Right ventricle myocardium inferior (tissue), 1 donor: ENCODE measurements around the gene TFF1. TPM values are rescaled to one million over a fixed set of nuclear protein-coding genes. Genes with fewer than 3 reads are reported as not detected.

Experiments
- ATAC-seq: fragments of 200-7000 bp; cut with Tn5 transposase; one replicate; pipeline ENCODE4 v1.9.1; 2020; ENCODE audit warnings: mild to moderate bottlenecking, moderate library complexity
- DNase-seq: peaks from one replicate; pipeline ENCODE4 v3.0.0; 2021; ENCODE audit errors: missing footprints
- intact Hi-C: fragments of 100-400 bp; cut with DNase I; formaldehyde crosslinking; loops from one replicate; pipeline ENCODE4 v1.11.0; 2022
- total RNA-seq: library from RNA; stranded (reverse); fragmentation: NEBNext Ultra II Directional; extraction: Animal tissue kit (Norgen Biotek cat#: 25700); gene quantifications from one replicate; pipeline ENCODE4 v1.2.1, GENCODE V29; 2021
- donor health status: DM: no; HTN: yes; CAD: no; lungs with severe emphysema.

TFF1 gene
- total RNA-seq, 1 donor from 2014 or later = not detected

DNA sequence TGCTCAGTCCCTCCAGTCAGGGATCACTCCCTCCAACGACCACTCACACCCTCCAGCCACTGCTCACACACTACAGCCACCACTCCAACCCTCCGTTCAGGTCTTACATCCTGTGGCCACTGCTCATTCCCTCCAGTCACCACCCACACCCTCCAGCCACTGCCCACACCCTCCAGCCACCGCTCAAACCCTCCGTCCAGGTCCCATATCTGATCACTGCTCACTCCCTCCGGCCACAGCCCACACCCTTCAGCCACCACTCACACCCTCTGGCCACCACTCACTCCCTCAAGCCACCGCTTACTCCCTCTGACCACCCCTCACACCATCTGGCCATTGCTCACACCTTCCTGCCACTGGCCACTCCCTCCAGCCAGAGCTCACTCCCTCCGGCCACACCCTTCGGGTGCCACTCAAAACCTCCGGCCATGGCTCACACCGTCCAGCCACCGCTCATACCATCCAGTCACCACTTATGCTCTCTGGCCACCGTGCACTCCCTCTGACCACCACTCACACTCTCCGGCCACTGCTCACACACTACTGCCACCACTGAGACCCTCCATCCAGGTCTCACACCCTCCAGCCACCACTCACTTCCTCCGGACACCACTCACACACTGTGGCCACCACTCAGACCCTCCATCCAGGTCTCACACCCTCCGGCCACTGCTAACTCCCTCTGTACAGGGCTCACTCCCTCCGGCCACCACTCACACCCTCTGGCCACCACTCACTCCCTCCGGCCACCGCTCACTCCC is 4.7 kb upstream of the TFF1 start:
- DNase-seq (no peak), ATAC-seq (no peak)
- intact Hi-C loops = no loop called here

- intact Hi-C loops = no loop called here
- DNase-seq = no peak
- ATAC-seq = no peak
Observed at GRCh38 chr21:42369821-42370220, 3.5 kb upstream of the TFF1 start.

GRCh38 chr21:42367367-42368165 is 1.2 kb upstream of the TFF1 start:
- ATAC-seq = no peak
- intact Hi-C loops = no loop called here
- no peak for DNase-seq

GRCh38 chr21:42365770-42366169 is 565 bp downstream of the TFF1 start:
- no peak for DNase-seq
- intact Hi-C loops = no loop called here
- ATAC-seq = no peak

DNA sequence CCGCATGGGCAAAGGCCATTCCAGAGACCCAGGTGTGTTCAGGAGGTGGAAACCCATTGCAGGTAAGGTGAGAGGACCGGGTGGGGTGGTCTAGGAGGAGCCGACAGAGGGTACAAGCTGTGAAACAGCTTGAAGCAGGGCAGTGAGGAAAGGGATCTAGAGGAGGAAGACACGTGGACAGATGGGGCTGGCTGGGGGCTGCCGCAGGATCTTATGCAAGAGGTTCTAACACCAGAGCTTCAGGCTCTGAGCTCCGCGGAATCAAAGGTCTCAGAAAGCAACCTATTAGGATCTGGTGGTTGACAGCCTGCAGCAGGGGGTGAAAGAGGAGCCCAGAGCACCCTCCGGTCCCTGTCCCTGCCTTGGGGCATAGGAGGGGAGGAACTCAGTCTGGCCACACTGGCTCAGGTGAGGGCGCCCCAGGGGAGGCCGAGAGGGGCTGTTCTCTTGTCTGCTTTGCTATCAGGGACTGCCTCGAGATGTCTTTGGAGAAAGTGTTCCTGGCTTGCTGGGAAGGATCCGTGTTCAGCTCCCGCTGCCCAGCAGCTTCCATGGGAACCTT is 1.9 kb downstream of the TFF1 start:
- ATAC-seq (no peak), DNase-seq (no peak)
- intact Hi-C loops = no loop called here

- intact Hi-C loops = no loop called here
- no peak for DNase-seq
- no peak for ATAC-seq
Observed at GRCh38 chr21:42363312-42363711, 3.0 kb downstream of the TFF1 start.

- no peak for DNase-seq
- no peak for ATAC-seq
- intact Hi-C loops = no loop called here
Observed at GRCh38 chr21:42362700-42363099, 3.6 kb downstream of the TFF1 start.

GRCh38 chr21:42362198-42362597 is 4.1 kb downstream of the TFF1 start:
- ATAC-seq (no peak), DNase-seq (no peak)
- intact Hi-C loops = no loop called here

- DNase-seq = no peak
- intact Hi-C loops = no loop called here
- ATAC-seq = no peak
Observed at GRCh38 chr21:42361286-42361685, 5.0 kb downstream of the TFF1 start.

DNA sequence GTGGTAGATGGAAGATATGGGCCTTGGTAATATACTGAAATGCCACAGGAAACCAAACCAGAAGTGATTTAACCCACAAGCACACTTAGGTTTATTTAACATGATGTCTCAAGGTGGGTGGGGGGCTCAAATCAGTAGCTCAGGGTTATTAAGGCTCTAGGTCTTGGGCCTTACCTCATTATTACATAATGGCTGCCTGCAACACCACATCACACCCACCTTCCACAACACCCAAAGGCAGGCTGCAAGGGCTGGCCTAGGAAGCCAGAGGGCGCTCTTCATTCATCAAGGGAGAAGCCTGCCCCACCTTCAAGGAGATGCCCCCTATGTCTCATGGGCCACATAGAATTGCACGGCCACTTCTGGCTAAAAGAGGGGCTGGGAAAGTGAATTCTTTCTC is 6.0 kb downstream of the TFF1 start:
- ATAC-seq = no peak

GRCh38 chr21:42358937-42359336 is 7.4 kb downstream of the TFF1 start:
- no peak for DNase-seq
- intact Hi-C loops = no loop called here
- ATAC-seq = no peak

More for the DNA sequence above, 6.0 kb downstream of the TFF1 start:
- intact Hi-C loops = no loop called here
- no peak for DNase-seq

DNA sequence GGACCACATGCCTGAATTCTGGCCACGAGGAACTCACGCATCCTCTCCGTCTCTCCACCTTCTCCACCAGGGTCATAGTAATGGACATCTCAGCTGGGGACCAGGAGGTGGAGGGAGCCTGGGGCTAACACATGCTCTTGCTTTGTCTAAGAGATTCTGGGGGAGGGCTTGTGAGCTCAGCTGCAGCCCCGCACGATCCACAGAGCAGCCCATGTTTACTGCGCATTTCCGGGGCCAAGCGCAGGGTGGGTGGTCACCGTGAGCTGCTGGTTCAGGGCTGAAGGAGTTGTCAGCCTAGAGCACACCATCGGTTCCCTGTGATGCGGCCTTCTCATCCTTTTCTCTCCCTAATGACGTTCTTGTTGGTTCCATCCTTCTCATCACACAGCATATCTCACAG is 8.1 kb downstream of the TFF1 start:
- DNase-seq = no peak
- ATAC-seq = no peak

DNA sequence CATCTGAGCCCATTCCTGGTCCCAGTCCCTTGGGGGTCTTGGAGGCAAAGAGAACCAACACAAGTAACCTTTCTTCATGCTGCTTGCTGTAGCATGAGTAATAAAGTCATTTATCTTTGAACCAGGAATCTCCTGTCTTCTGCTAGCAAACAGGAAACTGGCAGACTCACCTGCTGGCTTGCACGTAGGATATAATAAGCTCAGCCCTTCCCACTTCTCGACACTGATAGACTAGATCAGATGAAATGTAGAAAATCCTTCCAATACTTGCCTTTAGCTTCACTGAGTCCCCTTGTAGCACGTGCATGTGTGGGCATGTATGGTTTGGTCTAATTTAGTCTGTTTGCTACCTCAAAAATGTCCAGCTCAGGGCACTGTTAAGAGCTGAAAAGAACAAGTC is 9.0 kb downstream of the TFF1 start:
- DNase-seq (no peak), ATAC-seq (no peak)
- intact Hi-C loops = no loop called here

More for the DNA sequence above, 8.1 kb downstream of the TFF1 start:
- intact Hi-C loops = no loop called here

DNA sequence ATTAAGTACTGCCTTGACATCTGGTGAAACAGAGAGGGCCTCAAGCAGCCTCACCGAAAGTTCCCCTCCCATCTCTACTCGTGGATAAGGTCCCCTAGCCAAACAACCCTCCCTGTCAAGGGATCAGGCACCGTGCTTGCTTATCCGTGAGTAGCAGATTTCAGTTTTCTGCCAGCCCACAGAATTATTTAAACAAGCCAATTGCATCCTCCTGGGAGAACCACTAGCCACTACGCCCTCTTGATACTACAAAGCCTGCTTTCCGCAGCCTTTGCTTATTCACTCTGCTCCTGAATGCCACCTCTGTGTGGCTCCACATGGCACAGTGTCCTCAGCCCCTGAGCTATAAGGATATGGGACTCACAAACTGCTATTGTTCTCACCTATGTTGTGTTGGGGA is 9.7 kb downstream of the TFF1 start:
- intact Hi-C loops = no loop called here
- no peak for DNase-seq
- no peak for ATAC-seq

DNA sequence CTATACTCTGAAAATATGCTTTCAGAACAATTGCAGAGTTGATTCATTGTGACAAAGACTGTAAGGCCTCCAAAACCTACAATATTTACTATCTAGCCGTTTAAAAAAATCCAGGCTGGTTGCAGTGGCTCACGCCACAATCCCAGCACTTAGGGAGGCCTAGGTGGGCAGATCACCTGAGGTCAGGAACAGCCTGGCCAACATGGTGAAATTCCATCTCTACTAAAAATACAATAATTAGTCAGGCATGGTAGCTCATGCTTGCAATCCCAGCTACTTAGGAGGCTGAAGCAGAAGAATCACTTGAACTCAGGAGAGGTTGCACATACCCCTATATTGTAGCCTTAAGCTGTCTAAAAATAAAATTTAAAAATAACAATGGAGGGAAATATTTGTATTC is 10.3 kb downstream of the TFF1 start:
- intact Hi-C loops = no loop called here
- no peak for DNase-seq
- no peak for ATAC-seq

GRCh38 chr21:42353623-42354022 is 12.7 kb downstream of the TFF1 start:
- intact Hi-C loops = no loop called here
- DNase-seq (no peak), ATAC-seq (no peak)

DNA sequence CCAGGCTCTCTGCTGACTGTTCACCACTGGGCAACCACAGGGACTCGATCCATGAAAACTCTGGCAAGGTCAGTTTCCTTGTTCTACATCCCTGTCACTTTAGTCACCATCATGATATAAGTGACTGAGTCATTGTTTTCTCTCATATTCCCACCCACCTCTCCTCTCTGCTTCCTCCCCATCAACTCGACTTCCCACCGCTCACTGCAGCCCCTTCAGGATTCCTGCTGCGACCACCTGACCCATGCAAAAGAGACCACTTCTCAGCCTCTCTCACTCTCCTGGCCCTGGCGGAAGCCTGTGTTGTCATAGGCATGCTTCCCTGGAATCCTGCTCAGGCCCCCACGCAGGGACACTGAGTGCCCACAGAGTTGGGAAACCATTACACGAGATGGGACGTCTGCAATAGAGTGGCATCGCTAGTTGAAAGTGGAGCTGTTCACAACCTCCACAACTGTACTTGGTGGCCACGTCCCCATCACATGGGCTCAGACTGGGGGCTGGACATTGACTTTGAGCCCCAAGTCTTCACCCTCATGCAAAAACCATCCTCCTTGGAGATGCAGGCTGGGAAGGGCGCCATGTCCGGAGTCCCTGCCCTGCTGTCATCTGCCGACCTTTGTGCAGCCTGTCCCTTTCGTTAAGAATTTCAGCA is 13.8 kb downstream of the TFF1 start:
- intact Hi-C loops = no loop called here
- DNase-seq = no peak
- ATAC-seq = no peak

GRCh38 chr21:42351626-42352440 is 14.5 kb downstream of the TFF1 start:
- DNase-seq (no peak), ATAC-seq (no peak)
- intact Hi-C loops = no loop called here

DNA sequence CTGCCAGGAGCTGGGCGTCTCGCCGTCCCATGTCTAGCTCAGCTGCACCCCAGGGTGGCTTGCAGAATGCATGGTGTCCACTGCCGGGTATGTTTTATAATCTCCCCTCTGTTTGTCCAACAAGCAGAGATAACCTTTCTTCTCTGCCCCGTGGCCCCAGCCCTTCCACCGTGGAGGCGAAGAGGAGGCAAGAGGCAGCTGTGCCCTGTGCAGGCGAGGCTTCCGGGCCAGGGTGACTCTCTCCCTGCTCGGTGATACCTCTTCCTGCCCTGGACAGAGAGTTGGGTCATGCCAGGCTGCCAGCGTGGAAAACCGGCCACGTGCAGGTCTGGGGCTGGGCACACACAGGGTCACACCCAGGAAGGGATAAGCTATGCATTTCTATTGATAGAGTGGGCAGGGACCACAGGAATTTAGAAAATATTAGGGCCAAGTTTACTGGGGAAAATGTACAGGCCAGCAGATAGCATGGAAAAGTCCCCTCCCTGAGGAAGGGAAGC is 15.4 kb downstream of the TFF1 start, which contains the start of gene TFF2:
Gene TFF2, minus strand, starts transcription at position 68 of the 500 bp plus-strand sequence. Its CDS starts 37 bp downstream, at position 31.
- ATAC-seq (no peak), DNase-seq (no peak)
- intact Hi-C loops = no loop called here
